ENCODE measurements around the gene PC.
A peak's percentile ranks its signal among the peaks of the same experiment; 100 is the strongest.

Gene PC

GRCh38 chr11:66845876-66846212 lies 112.3 kb downstream of the PC start:
- ChIA-PET CTCF (interaction anchor here (1.2 to 1.3 kb wide), 3 partner anchors 10 to 152 kb away, joined by 3 to 4 read pairs (median 3); no protein-coding TSS in a partner anchor), POLR2A (no interaction called here)
- no peak for TF ChIP-seq CTCF (IDR thresholded peaks at IDR 0.05; ENCODE audit: insufficient read depth, low read length, missing control alignments)
- no peak overlapping the region for H3K4me3 ChIP-seq (ENCODE audit: low read depth, low read length)
- DNase-seq (ENCODE audit: low read depth, low spot score): no peak

DNA sequence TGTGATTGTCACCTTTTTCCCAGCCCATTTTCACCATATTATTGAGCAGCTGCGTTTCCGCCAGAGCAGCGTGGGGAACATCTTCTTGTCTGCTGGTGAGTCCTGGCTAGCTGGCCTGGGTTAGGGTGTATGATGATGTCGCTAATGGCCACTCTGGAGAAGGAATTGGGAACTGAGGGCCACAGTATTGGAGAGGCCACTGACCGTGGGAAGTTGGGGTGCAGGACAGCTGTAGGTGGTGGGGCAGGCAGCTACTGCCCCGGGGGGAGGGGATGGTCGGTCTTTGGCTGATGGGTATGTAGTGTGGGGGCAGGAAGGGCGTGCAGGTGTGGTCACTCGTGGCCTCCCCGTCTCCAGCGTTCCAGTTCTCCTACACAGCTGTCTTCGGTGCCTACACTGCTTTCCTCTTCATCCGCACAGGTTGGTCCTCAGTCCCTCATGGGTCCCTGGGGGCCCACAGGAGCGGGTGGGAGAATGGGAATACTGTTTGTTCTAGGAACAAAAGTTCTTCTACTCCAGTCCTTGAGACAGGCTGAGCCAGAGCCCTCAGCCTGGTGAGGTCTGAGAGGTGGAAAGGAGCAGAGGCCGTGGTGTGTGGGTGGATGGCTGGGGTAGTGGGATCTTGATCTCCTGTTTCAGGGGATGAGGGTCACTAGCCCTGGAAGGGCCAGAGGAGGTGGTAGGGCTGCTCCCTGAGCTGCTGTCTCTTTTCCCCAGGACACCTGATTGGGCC lies 112.9 kb downstream of the PC start:
- ChIA-PET POLR2A (no interaction called here), CTCF (interaction anchor here (0.7 to 1.3 kb wide), 5 partner anchors 10 to 151 kb away, joined by 3 to 5 read pairs (median 3); no protein-coding TSS in a partner anchor)
- no peak overlapping the region for H3K4me3 ChIP-seq (ENCODE audit: low read depth, low read length)
- TF ChIP-seq CTCF (IDR thresholded peaks at IDR 0.05; ENCODE audit: insufficient read depth, low read length, missing control alignments): no peak
- DNase-seq (ENCODE audit: low read depth, low spot score): no peak

DNA sequence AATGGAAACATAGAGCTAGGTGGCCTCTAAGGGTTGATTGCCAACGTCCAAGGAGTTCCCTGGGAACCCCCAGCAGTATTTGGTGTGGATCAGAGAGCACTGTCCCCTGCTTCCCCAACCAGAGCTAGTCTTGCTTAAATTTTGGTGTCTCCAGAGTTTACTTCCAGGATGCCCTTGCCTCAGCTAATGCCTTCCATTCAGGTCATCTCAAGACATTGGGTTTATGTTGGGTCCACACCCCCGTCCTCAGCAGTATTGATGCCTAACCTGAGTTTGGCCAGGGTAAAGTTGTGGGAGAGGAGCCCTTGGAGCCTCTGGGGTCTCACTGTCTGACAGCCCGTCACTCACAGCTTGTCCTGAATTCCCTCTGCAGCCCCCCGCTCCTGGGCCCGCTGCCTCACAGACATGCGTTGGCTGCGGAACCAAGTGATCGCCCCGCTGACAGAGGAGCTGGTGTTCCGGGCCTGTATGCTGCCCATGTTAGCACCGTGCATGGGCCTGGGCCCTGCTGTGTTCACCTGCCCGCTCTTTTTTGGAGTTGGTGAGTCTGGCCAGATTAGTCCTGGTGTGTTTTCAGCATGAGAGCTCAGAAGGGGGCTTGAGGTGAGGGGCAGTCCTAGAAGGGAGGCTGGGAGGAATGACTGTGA lies 113.6 kb downstream of the PC start:
- CTCF ChIA-PET: interaction anchor here (0.7 to 1.6 kb wide), 4 partner anchors 9 to 41 kb away, joined by 3 to 5 read pairs (median 5); no protein-coding TSS in a partner anchor
- TF ChIP-seq CTCF (IDR thresholded peaks at IDR 0.05; ENCODE audit: insufficient read depth, low read length, missing control alignments): no peak

DNA sequence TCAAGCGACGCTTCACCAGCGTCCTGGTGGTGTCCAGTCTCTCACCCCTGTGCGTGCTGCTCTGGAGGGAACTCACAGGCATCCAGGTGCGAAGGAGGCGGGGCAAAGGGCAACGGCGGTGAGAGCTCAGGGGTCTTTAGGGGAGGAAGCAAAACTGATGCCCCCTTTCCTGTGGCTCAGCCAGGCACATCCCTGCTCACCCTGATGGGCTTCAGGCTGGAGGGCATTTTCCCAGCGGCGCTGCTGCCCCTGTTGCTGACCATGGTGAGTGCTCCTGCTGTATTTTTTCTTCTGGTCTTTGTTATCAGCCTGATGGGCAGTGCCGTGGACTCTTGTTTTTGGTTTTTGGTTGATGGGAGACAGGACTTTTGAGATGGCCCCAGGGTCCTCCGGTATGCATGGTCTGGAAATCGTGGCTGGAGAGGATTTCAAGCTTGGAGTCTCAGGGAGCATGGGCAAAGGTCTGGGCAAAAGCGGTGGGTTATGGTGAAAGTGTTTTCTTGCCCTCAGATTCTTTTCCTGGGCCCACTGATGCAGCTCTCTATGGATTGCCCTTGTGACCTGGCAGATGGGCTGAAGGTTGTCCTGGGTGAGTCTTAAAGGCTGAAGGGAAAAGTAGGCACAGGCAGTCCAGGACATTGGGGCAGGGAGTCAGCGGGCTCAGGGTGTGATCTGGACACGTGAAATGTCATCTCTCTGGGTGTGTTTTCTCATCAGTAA lies 114.2 kb downstream of the PC start:
- DNase-seq (ENCODE audit: low read depth, low spot score): no peak
- CTCF ChIA-PET: interaction anchor here (0.6 to 2.0 kb wide), 9 partner anchors 8 to 418 kb away, joined by 3 to 8 read pairs (median 5); no protein-coding TSS in a partner anchor
- H3K4me3 ChIP-seq (ENCODE audit: low read depth, low read length): peak overlapping the region; percentile 98
- POLR2A ChIA-PET: interaction anchor here (0.5 to 1.9 kb wide), 4 partner anchors 12 to 162 kb away, joined by 3 to 8 read pairs (median 4); no protein-coding TSS in a partner anchor
- TF ChIP-seq CTCF (IDR thresholded peaks at IDR 0.05; ENCODE audit: insufficient read depth, low read length, missing control alignments): no peak

More for the DNA sequence above, 113.6 kb downstream of the PC start:
- POLR2A ChIA-PET: interaction anchor here (1.9 kb wide), 1 partner anchor 11 kb away, joined by 8 read pairs; no protein-coding TSS in a partner anchor
- peak overlapping the region; percentile 98 for H3K4me3 ChIP-seq (ENCODE audit: low read depth, low read length)
- no peak for DNase-seq (ENCODE audit: low read depth, low spot score)

- TF ChIP-seq CTCF (IDR thresholded peaks at IDR 0.05; ENCODE audit: insufficient read depth, low read length, missing control alignments): no peak
- ChIA-PET CTCF (interaction anchor here (0.6 to 2.0 kb wide), 13 partner anchors 9 to 417 kb away, joined by 3 to 8 read pairs (median 4); no protein-coding TSS in a partner anchor), POLR2A (interaction anchor here (0.5 to 1.9 kb wide), 5 partner anchors 12 to 161 kb away, joined by 3 to 8 read pairs (median 4); no protein-coding TSS in a partner anchor)
- H3K4me3 ChIP-seq (ENCODE audit: low read depth, low read length): peak within 1 kb of the TSS; percentile 98
- no peak for DNase-seq (ENCODE audit: low read depth, low spot score)
Measured at GRCh38 chr11:66842896-66843775, 115.0 kb downstream of the PC start, which contains the start of gene RCE1. RCE1 (plus strand) TSS chr11:66843441; CDS start chr11:66843456, 15 bp downstream.
